GM21528 (cell line): ENCODE data around the gene CEACAM16.

Experiments
- ATAC-seq: cut with Tn5 transposase; IDR thresholded peaks from one replicate; pipeline ENCODE4 v1.9.1; 2021; ENCODE audit warnings: mild to moderate bottlenecking, moderate library complexity; ENCODE audit not compliant: unreplicated experiment, low FRiP score

The CEACAM16 gene

GRCh38 chr19:44757057-44757734 is 58.2 kb downstream of the CEACAM16 start:
- no peak for ATAC-seq

GRCh38 chr19:44757735-44758505 is 59.0 kb downstream of the CEACAM16 start:
- ATAC-seq: no peak

GRCh38 chr19:44758596-44758995 is 59.6 kb downstream of the CEACAM16 start:
- ATAC-seq: no peak

GRCh38 chr19:44759083-44759804 is 60.3 kb downstream of the CEACAM16 start:
- no peak for ATAC-seq
